H1 (cell line): ENCODE data around the gene BPGM. TPM values are rescaled to one million over a fixed set of nuclear protein-coding genes. Genes with fewer than 3 reads are reported as not detected.

Experiments
- CTCF ChIA-PET: fragments of 300-600 bp; sonication (Branson Sonifier 250); formaldehyde crosslinking; loops from one replicate; lab custom pipeline; 2021; ENCODE audit not compliant: partially characterized antibody; lab: Charles Lee
- POLR2A ChIA-PET: fragments of 300-600 bp; sonication (Branson Sonifier 250); formaldehyde crosslinking; loops from one replicate; lab custom pipeline; 2021; ENCODE audit warnings: inconsistent platforms; ENCODE audit not compliant: partially characterized antibody; lab: Charles Lee
- DNase-seq, 2 experiments: peaks; one replicate each; pipeline versions ENCODE4 v3.0.0 to v3.0.0-alpha.2; 2010 to 2022; ENCODE audit warnings: low spot score in 2 of 2, low read depth in 1 of 2, mixed read lengths in 1 of 2
- FAIRE-seq: peaks from 2 replicates; lab custom pipeline; 2011; peaks lifted over from hg19 to GRCh38; lab: Jason Lieb, UNC
- H2AFZ ChIP-seq: 2 replicates; pipeline ENCODE4 v1.8.1; 2012; ENCODE audit warnings: low read length, inconsistent platforms
- H2AK5ac ChIP-seq: 2 replicates; pipeline ENCODE4 v1.6.1; 2013; ENCODE audit warnings: low read depth, low read length
- H2BK120ac ChIP-seq: replicated peaks from 2 replicates; pipeline ENCODE3; 2013; ENCODE audit warnings: low read depth, low read length, inconsistent platforms
- H2BK12ac ChIP-seq: 2 replicates; pipeline ENCODE4 v1.6.1; 2013; ENCODE audit warnings: low read depth, low read length
- H2BK15ac ChIP-seq: 2 replicates; pipeline ENCODE4 v1.6.1; 2013; ENCODE audit warnings: low read length
- H2BK20ac ChIP-seq: 2 replicates; pipeline ENCODE4 v1.6.1; 2013; ENCODE audit warnings: low read length
- H2BK5ac ChIP-seq: 2 replicates; pipeline ENCODE4 v1.6.1; 2013; ENCODE audit warnings: low read depth, low read length
- H3K14ac ChIP-seq: 2 replicates; pipeline ENCODE4 v1.6.1; 2013; ENCODE audit warnings: inconsistent platforms; ENCODE audit not compliant: insufficient read length
- H3K18ac ChIP-seq: 2 replicates; pipeline ENCODE4 v1.6.1; 2013; ENCODE audit warnings: low read length; ENCODE audit errors: extremely low read depth
- H3K23ac ChIP-seq: 2 replicates; pipeline ENCODE4 v1.6.1; 2013; ENCODE audit warnings: inconsistent platforms; ENCODE audit not compliant: insufficient read length
- H3K23me2 ChIP-seq: 2 replicates; pipeline ENCODE4 v1.6.1; 2013; ENCODE audit warnings: low read depth, low read length
- H3K27ac ChIP-seq: 2 replicates; pipeline ENCODE4 v1.6.1; 2011; ENCODE audit warnings: low read depth, low read length, inconsistent platforms
- H3K27me3 ChIP-seq, 4 experiments: replicated peaks in 1 of 4; 1 replicate in 1 of 4; 2 replicates in 3 of 4; pipeline versions ENCODE4 v1.6.1 to v1.8.1; 2011 to 2013; ENCODE audit warnings: low read length in 3 of 4, mild to moderate bottlenecking in 3 of 4, inconsistent platforms in 2 of 4, mixed read lengths in 2 of 4, moderate library complexity in 1 of 4; ENCODE audit not compliant: control insufficient read depth in 3 of 4, insufficient read depth in 3 of 4; ENCODE audit errors: extremely low read depth in 1 of 4
- H3K36me3 ChIP-seq, 4 experiments: 2 replicates each; pipeline versions ENCODE4 v1.6.1 to v1.8.1; 2011 to 2013; ENCODE audit warnings: mild to moderate bottlenecking in 4 of 4, low read length in 3 of 4, moderate library complexity in 2 of 4, control low read depth in 1 of 4, inconsistent platforms in 1 of 4; ENCODE audit not compliant: insufficient read depth in 4 of 4, control insufficient read depth in 2 of 4
- H3K4ac ChIP-seq: replicated peaks from 2 replicates; pipeline ENCODE3; 2013; ENCODE audit warnings: low read length, low read depth, mixed read lengths, inconsistent platforms; ENCODE audit not compliant: insufficient read length
- H3K4me1 ChIP-seq, 4 experiments: replicated peaks in 1 of 4; 1 replicate in 1 of 4; 2 replicates in 3 of 4; pipeline versions ENCODE4 v1.6.1 to v1.8.1; 2011 to 2013; ENCODE audit warnings: low read length in 3 of 4, inconsistent platforms in 2 of 4, mixed read lengths in 1 of 4; ENCODE audit not compliant: insufficient read depth in 4 of 4, control insufficient read depth in 3 of 4
- H3K4me2 ChIP-seq, 2 experiments: 2 replicates each; pipeline versions ENCODE4 v1.6.1 to v1.8.1; 2011 to 2013; ENCODE audit warnings: low read depth in 2 of 2, low read length in 2 of 2, control low read depth in 1 of 2, inconsistent platforms in 1 of 2, mild to moderate bottlenecking in 1 of 2; ENCODE audit not compliant: insufficient read depth in 1 of 2
- H3K4me3 ChIP-seq, 4 experiments: fragments of 200-600, 300-600 bp in 1 of 4; sonication (generic), shearing (Covaris generic), sonication (Bioruptor Twin) in 1 of 4; 2 replicates each; pipeline versions ENCODE4 v1.5.1 to v1.8.1; 2011 to 2016; ENCODE audit warnings: low read length in 4 of 4, low read depth in 3 of 4, control low read depth in 2 of 4, inconsistent platforms in 2 of 4, mild to moderate bottlenecking in 2 of 4, mixed read lengths in 1 of 4, moderate library complexity in 1 of 4; ENCODE audit not compliant: insufficient read depth in 2 of 4; ENCODE audit errors: extremely low read depth in 1 of 4
- H3K56ac ChIP-seq: replicated peaks from 2 replicates; pipeline ENCODE3; 2013; ENCODE audit warnings: low read depth, mild to moderate bottlenecking, mixed read lengths, low read length, inconsistent platforms; ENCODE audit not compliant: insufficient read length
- H3K79me1 ChIP-seq: 2 replicates; pipeline ENCODE4 v1.6.1; 2013; ENCODE audit warnings: low read depth, low read length, control low read depth
- H3K79me2 ChIP-seq, 2 experiments: 2 replicates each; pipeline versions ENCODE4 v1.6.1 to v1.8.1; 2012 to 2013; ENCODE audit warnings: low read length in 2 of 2, mild to moderate bottlenecking in 2 of 2, inconsistent platforms in 1 of 2; ENCODE audit not compliant: insufficient read depth in 2 of 2, control insufficient read depth in 1 of 2
- H3K9ac ChIP-seq, 4 experiments: replicated peaks in 1 of 4; 1 replicate in 1 of 4; 2 replicates in 3 of 4; pipeline versions ENCODE4 v1.6.1 to v1.8.1; 2011 to 2013; ENCODE audit warnings: low read depth in 3 of 4, low read length in 3 of 4, control low read depth in 2 of 4, mild to moderate bottlenecking in 2 of 4, moderate library complexity in 2 of 4, inconsistent platforms in 1 of 4; ENCODE audit errors: extremely low read depth in 1 of 4
- H3K9me3 ChIP-seq, 2 experiments: 2 replicates each; pipeline versions ENCODE4 v1.6.1 to v1.8.1; 2012 to 2013; ENCODE audit warnings: mild to moderate bottlenecking in 2 of 2, moderate library complexity in 2 of 2, control low read depth in 1 of 2, inconsistent platforms in 1 of 2, low read depth in 1 of 2, low read length in 1 of 2, mixed read lengths in 1 of 2; ENCODE audit not compliant: insufficient read depth in 2 of 2
- H4K20me1 ChIP-seq, 2 experiments: replicated peaks in 1 of 2; 2 replicates each; pipeline versions ENCODE3 to v1.8.1; 2011 to 2013; ENCODE audit warnings: inconsistent platforms in 2 of 2, low read length in 2 of 2, mild to moderate bottlenecking in 1 of 2; ENCODE audit not compliant: insufficient read depth in 2 of 2, control insufficient read depth in 1 of 2
- H4K5ac ChIP-seq: 2 replicates; pipeline ENCODE4 v1.6.1; 2013; ENCODE audit warnings: low read length, low read depth, mixed read lengths, inconsistent platforms; ENCODE audit not compliant: insufficient read length
- H4K8ac ChIP-seq: 2 replicates; pipeline ENCODE4 v1.8.0; 2013; ENCODE audit warnings: mild to moderate bottlenecking, moderate library complexity, low read length, inconsistent platforms; ENCODE audit not compliant: insufficient read depth; ENCODE audit errors: extremely low read depth
- H4K91ac ChIP-seq: replicated peaks from 2 replicates; pipeline ENCODE3; 2013; ENCODE audit warnings: low read length, mixed read lengths, inconsistent platforms; ENCODE audit not compliant: insufficient read length
- BACH1 ChIP-seq: IDR thresholded peaks from 2 replicates; pipeline ENCODE4 v1.6.1; 2012; ENCODE audit warnings: low read length, improper control_type of control experiment
- EZH2 ChIP-seq: fragments of 200-600 bp; sonication (generic); IDR thresholded peaks from 2 replicates; pipeline ENCODE4 v1.7.1; 2012; ENCODE audit warnings: low read depth, mild to moderate bottlenecking, moderate library complexity, low read length, inconsistent platforms; ENCODE audit not compliant: severe bottlenecking
- FOSL1 ChIP-seq: IDR thresholded peaks from 2 replicates; pipeline ENCODE4 v1.6.1; 2011; ENCODE audit warnings: mild to moderate bottlenecking, low read depth, low read length, moderate library complexity; ENCODE audit not compliant: insufficient read depth
- KDM4A ChIP-seq: IDR thresholded peaks from one replicate; pipeline ENCODE4 v1.7.1; 2012; ENCODE audit warnings: low read depth, mild to moderate bottlenecking, moderate library complexity, low read length, inconsistent platforms; ENCODE audit not compliant: severe bottlenecking
- POLR2AphosphoS5 ChIP-seq: IDR thresholded peaks from 2 replicates; pipeline ENCODE4 v1.6.1; 2011; ENCODE audit warnings: low read depth, low read length
- RAD21 ChIP-seq, 2 experiments: IDR thresholded peaks in 1 of 2; conservative IDR thresholded peaks in 1 of 2; 2 replicates each; pipeline ENCODE4 v1.6.1; 2011; ENCODE audit warnings: low read depth in 2 of 2, low read length in 2 of 2, improper control_type of control experiment in 1 of 2, inconsistent platforms in 1 of 2, mild to moderate bottlenecking in 1 of 2, moderate library complexity in 1 of 2
- RNF2 ChIP-seq: fragments of 200-900, 300-1000 bp; sonication (generic); IDR thresholded peaks from 2 replicates; pipeline ENCODE4 v1.7.1; 2016; ENCODE audit warnings: borderline replicate concordance, low read depth, mild to moderate bottlenecking, antibody characterized with exemption, low read length; ENCODE audit not compliant: poor library complexity, severe bottlenecking; ENCODE audit errors: missing control alignments
- RXRA ChIP-seq: IDR thresholded peaks from 2 replicates; pipeline ENCODE4 v1.6.1; 2011; ENCODE audit warnings: low read depth, mild to moderate bottlenecking, low read length, moderate library complexity; ENCODE audit not compliant: insufficient read depth
- SAP30 ChIP-seq: fragments of 300-600 bp; sonication (generic); IDR thresholded peaks from 2 replicates; pipeline ENCODE4 v1.7.1; 2012; ENCODE audit warnings: low read length, moderate library complexity, mild to moderate bottlenecking, inconsistent platforms; ENCODE audit not compliant: insufficient read depth, insufficient replicate concordance
- SIN3A ChIP-seq, 2 experiments: IDR thresholded peaks in 1 of 2; conservative IDR thresholded peaks in 1 of 2; 2 replicates each; pipeline ENCODE4 v1.6.1; 2011 to 2012; ENCODE audit warnings: low read length in 2 of 2, improper control_type of control experiment in 1 of 2, low read depth in 1 of 2, mild to moderate bottlenecking in 1 of 2
- SUZ12 ChIP-seq: fragments of 200-600 bp; sonication (generic); IDR thresholded peaks from 2 replicates; pipeline ENCODE4 v1.6.1; 2012; ENCODE audit warnings: mild to moderate bottlenecking, inconsistent platforms, low read length, moderate library complexity, mixed read lengths
- TAF1 ChIP-seq: IDR thresholded peaks from 2 replicates; pipeline ENCODE4 v1.6.1; 2011; ENCODE audit warnings: mild to moderate bottlenecking, low read depth, low read length
- TCF12 ChIP-seq: IDR thresholded peaks from 2 replicates; pipeline ENCODE4 v1.6.1; 2011; ENCODE audit warnings: low read depth, mild to moderate bottlenecking, low read length
- WGBS, 2 experiments: shearing (Covaris generic) in 1 of 2; methylation state at CpG; one replicate each; pipeline versions ENCODE4 v1.1.6 to v1.1.7; 2013 to 2015; ENCODE audit warnings: low lambda C conversion rate in 2 of 2, mixed read lengths in 2 of 2, inconsistent platforms in 1 of 2, low coverage in 1 of 2, missing lambda C conversion rate in 1 of 2; ENCODE audit not compliant: insufficient replicate concordance in 2 of 2, insufficient coverage in 1 of 2, insufficient read length in 1 of 2; ENCODE audit errors: extremely low coverage in 1 of 2, missing lambda C conversion rate in 1 of 2; 5-methylcytosine and 5-hydroxymethylcytosine counted together
- polyA plus RNA-seq, 7 experiments: library from polyadenylated mRNA; depleted of rRNA in 3 of 7; stranded (reverse) in 5 of 7; unstranded in 2 of 7; fragments of >200 nt in 5 of 7; fragments of 200-250 nt in 2 of 7; gene quantifications; 1 replicate in 5 of 7; 2 replicates in 1 of 7; 4 replicates in 1 of 7; pipeline versions ENCODE4 v1.2.1 to v1.2.3, GENCODE V29; 2011 to 2013; ENCODE audit warnings: missing spikeins in 2 of 7, mixed read lengths in 2 of 7
- total RNA-seq: library from RNA; stranded (reverse); fragmentation: NEBNext Ultra II Directional; extraction: Animal tissue kit (Norgen Biotek cat#: 25700); gene quantifications from 2 replicates; pipeline ENCODE4 v1.2.1, GENCODE V29; 2021

The BPGM gene
- total and polyA plus RNA-seq, 2 of the 8 experiments (the other 6 are each of a cell fraction or from before 2014, with no cell fraction given), result 9.7 to 15.3 TPM

- no peak overlapping the region for H4K5ac ChIP-seq
- H2BK20ac ChIP-seq, result no peak overlapping the region
- no peak overlapping the region for H3K14ac ChIP-seq
- DNase-seq (no peak), FAIRE-seq (no peak)
- no peaks in the 10 kb centered on the region for H3K4me1 ChIP-seq
- no peak overlapping the region for H2BK5ac ChIP-seq
- H3K27ac ChIP-seq, result no peak overlapping the region
- TF ChIP-seq SAP30 (no peak), POLR2AphosphoS5 (no peak), EZH2 (no peak), TCF12 (no peak), TAF1 (no peak), KDM4A (no peak), BACH1 (no peak), RXRA (no peak), RAD21 (IDR thresholded peaks at IDR 0.05 in 1 of 2, conservative IDR thresholded peaks at IDR 0.05 in 1 of 2; ENCODE audit: low read depth in 2 of 2, low read length in 2 of 2) (no peak), SIN3A (conservative IDR thresholded peaks at IDR 0.05 in 1 of 2, IDR thresholded peaks at IDR 0.05 in 1 of 2; ENCODE audit: low read depth in 1 of 2, low read length in 2 of 2) (no peak), SUZ12 (no peak), FOSL1 (no peak), RNF2 (no peak)
- H4K20me1 ChIP-seq, result peaks cover 0 to 1% of the 10 kb centered on the region in 2 experiments
- no peak overlapping the region for H2AK5ac ChIP-seq
- H3K4ac ChIP-seq, result no peak overlapping the region
- CTCF ChIA-PET, result interaction anchor here (0.8 kb wide), 1 partner anchor 167 kb away, joined by 3 read pairs; no protein-coding TSS in a partner anchor
- H3K4me2 ChIP-seq, result no peak overlapping the region
- H3K4me3 ChIP-seq, result no peak overlapping the region
- no peak overlapping the region for H3K9ac ChIP-seq
- H2AFZ ChIP-seq, result no peak overlapping the region
- no peaks in the 10 kb centered on the region for H3K27me3 ChIP-seq
- H3K79me1 ChIP-seq, result no peaks in the 10 kb centered on the region; the same call in 1 of the 2 replicates
- WGBS, 2 experiments, result 90% methylated on average over 4 of the region's 4 CpGs; no CpG with 5 or more reads in 1 of the 2 experiments
- H3K56ac ChIP-seq, result no peak overlapping the region
- POLR2A ChIA-PET, result no interaction called here
- H3K79me2 ChIP-seq, result peaks cover 0 to 21% of the 10 kb centered on the region in 2 experiments; a peak in 2 of 4 replicates
- no peak overlapping the region for H2BK15ac ChIP-seq
- H2BK120ac ChIP-seq, result no peak overlapping the region
- H4K91ac ChIP-seq, result no peak overlapping the region
- no peaks in the 10 kb centered on the region for H3K9me3 ChIP-seq
- no peaks in the 10 kb centered on the region for H3K36me3 ChIP-seq
- H3K23ac ChIP-seq, result no peak overlapping the region
- H4K8ac ChIP-seq, result no peak overlapping the region
- H2BK12ac ChIP-seq, result no peak overlapping the region
- H3K23me2 ChIP-seq, result peaks cover 5% of the 10 kb centered on the region; the same call in 1 of the 2 replicates
- no peak overlapping the region for H3K18ac ChIP-seq
Observed at GRCh38 chr7:134651991-134652390, 5.3 kb downstream of the BPGM start.
